Lower lobe of right lung (tissue), 2 donors: ENCODE data around the gene CCNA2. TPM values are rescaled to one million over a fixed set of nuclear protein-coding genes. Genes with fewer than 3 reads are reported as not detected.

Experiments used
- ATAC-seq, 2 donors: fragments of 200-7000 bp; cut with Tn5 transposase; one replicate each; pipeline ENCODE4 v1.9.1; 2020 to 2022; ENCODE audit warnings: mild to moderate bottlenecking in 2 of 2, moderate library complexity in 2 of 2
- DNase-seq: peaks from one replicate; pipeline ENCODE4 v3.0.0-alpha.2; 2020
- H3K27ac ChIP-seq: fragments of 200-600 bp; one replicate; pipeline ENCODE4 v1.8.0; 2022
- H3K27me3 ChIP-seq: fragments of 200-600 bp; one replicate; pipeline ENCODE4 v1.8.0; 2022; ENCODE audit warnings: low read depth
- H3K36me3 ChIP-seq: fragments of 200-600 bp; one replicate; pipeline ENCODE4 v1.8.0; 2022; ENCODE audit warnings: mild to moderate bottlenecking
- H3K4me1 ChIP-seq: fragments of 200-600 bp; one replicate; pipeline ENCODE4 v1.8.0; 2022
- H3K4me3 ChIP-seq: fragments of 200-600 bp; one replicate; pipeline ENCODE4 v1.8.0; 2022; ENCODE audit warnings: mild to moderate bottlenecking
- H3K9me3 ChIP-seq: fragments of 200-600 bp; one replicate; pipeline ENCODE4 v1.8.0; 2022
- CTCF ChIP-seq: fragments of 200-600 bp; IDR thresholded peaks from one replicate; pipeline ENCODE4 v1.8.0; 2022; ENCODE audit warnings: antibody characterized with exemption, mild to moderate bottlenecking
- intact Hi-C: fragments of 100-400 bp; cut with DNase I; formaldehyde crosslinking; loops from one replicate; pipeline ENCODE4 v1.11.0; 2022
- total RNA-seq: library from RNA; stranded (reverse); fragmentation: NEBNext Ultra II Directional; extraction: Animal tissue kit (Norgen Biotek cat#: 25700); gene quantifications from one replicate; pipeline ENCODE4 v1.2.1, GENCODE V29; 2021
- donor health status: DM: no; HTN: yes; CAD: no; lungs with severe emphysema.

CCNA2 gene
- total RNA-seq, 1 donor from 2014 or later = 2.2 TPM

GRCh38 chr4:121801715-121802075 lies 22.0 kb downstream of the CCNA2 start:
- Histone ChIP-seq H3K9me3 (no peaks in the 10 kb centered on the region), H3K4me1 (peaks cover 18% of the 10 kb centered on the region), H3K27me3 (no peaks in the 10 kb centered on the region), H3K36me3 (peaks cover 42% of the 10 kb centered on the region), H3K4me3 (peak overlapping the region; percentile 82), H3K27ac (peak overlapping the region; percentile 90)
- TF ChIP-seq CTCF = no peak
- DNase-seq (no peak), ATAC-seq (no peak)
- intact Hi-C loops = no loop called here

DNA sequence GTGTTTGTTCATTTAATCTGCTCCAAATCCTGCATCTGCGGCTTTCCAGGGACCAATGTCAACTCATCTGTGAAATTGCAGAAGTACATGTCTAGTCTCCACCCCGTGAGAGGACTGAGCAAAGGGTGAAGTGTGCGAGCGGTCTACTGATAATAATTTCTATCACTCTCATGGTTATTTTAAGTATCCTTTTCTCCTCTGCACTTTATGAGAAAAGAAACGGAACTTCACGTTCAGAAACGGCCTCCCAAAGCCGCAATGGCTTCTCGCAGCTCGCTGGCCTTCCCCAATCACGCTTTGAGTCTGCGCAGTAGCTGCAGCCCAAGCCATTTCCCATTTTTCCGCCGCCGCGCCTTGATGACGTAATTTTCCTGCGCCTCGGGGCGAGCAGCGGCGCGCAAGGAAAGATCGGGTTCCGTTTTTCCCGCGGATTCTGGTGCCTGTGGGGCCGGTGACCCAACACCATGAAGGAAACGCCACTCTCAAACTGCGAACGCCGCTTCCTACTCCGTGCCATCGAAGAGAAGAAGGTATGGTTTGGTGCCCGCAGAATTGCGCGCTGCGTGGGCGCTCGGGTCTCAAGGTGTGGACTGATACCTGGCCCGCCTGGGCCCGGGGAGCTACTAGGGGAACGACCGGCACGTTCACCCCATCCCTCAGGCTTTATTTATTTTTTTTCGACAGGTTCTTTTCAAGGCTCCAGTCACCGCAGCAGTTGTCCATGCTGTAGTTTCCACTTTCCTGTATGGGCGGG lies 22.5 kb downstream of the CCNA2 start, which contains the start of gene EXOSC9:
Gene EXOSC9 (plus strand): TSS at position 363 of the 754 bp plus-strand sequence. CDS start 102 bp downstream, at position 465.
- Histone ChIP-seq H3K27ac (peak within 1 kb of the TSS; percentile 90), H3K9me3 (no peaks in the 10 kb centered on the region), H3K4me3 (peak within 1 kb of the TSS; percentile 82), H3K27me3 (no peaks in the 10 kb centered on the region), H3K4me1 (peaks cover 18% of the 10 kb centered on the region), H3K36me3 (peaks cover 37% of the 10 kb centered on the region)
- TF ChIP-seq CTCF = no peak
- DNase-seq (peak; percentile 94), ATAC-seq (peak; percentile 96 to 97)
- intact Hi-C loops = no loop called here

GRCh38 chr4:121800638-121800960 lies 23.1 kb downstream of the CCNA2 start:
- Histone ChIP-seq H3K9me3 (no peaks in the 10 kb centered on the region), H3K27me3 (no peaks in the 10 kb centered on the region), H3K36me3 (peaks cover 31% of the 10 kb centered on the region), H3K4me3 (peak overlapping the region; percentile 82), H3K27ac (peak overlapping the region; percentile 90), H3K4me1 (peaks cover 18% of the 10 kb centered on the region)
- peak; percentile 19 to 53 for ATAC-seq
- intact Hi-C loops = no loop called here
- no peak for TF ChIP-seq CTCF
- DNase-seq = no peak

GRCh38 chr4:121799867-121800501 lies 23.7 kb downstream of the CCNA2 start:
- Histone ChIP-seq H3K27me3 (no peaks in the 10 kb centered on the region), H3K4me3 (no peak overlapping the region), H3K36me3 (peaks cover 25% of the 10 kb centered on the region), H3K27ac (peak overlapping the region; percentile 90), H3K4me1 (peaks cover 18% of the 10 kb centered on the region), H3K9me3 (no peaks in the 10 kb centered on the region)
- TF ChIP-seq CTCF = no peak
- peak; percentile 45 to 59 for ATAC-seq
- intact Hi-C loops = no loop called here
- no peak for DNase-seq

DNA sequence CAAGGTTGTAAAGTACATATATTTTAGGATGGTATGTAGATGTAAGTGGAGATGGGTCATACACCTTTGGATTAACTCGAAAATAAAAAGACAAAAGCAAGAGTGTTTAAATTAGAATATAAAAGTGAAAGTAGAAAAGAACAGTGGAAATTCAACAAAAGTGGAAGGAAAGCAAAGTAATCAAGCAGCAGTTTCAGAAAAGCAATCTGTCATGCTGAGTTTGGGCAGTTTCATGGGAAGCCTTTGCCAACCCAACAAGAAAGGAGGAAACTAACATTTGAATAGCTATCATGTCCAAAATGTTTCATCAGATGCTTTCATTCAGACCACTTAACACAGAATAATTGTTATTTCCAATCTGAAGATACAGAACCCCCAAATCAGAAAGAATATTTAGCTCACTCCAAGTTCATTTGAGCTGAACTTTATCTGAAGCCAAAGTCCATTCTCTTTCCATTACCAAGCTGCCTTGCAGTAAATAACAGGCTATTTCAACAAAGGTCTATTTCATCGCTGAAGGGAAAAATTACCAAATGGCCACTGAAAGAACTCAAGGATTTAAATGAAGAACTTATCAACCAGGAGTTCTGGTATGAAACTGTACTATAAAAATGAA lies 24.4 kb downstream of the CCNA2 start:
- Histone ChIP-seq H3K27me3 (no peaks in the 10 kb centered on the region), H3K4me1 (peaks cover 24% of the 10 kb centered on the region), H3K27ac (no peak overlapping the region), H3K36me3 (peaks cover 18% of the 10 kb centered on the region), H3K9me3 (no peaks in the 10 kb centered on the region), H3K4me3 (no peak overlapping the region)
- TF ChIP-seq CTCF = no peak
- DNase-seq (no peak), ATAC-seq (no peak)
- intact Hi-C loops = no loop called here
